Naive thymus-derived CD4-positive, alpha-beta T cell (primary cell): ENCODE measurements around the gene GPR85. TPM values are rescaled to one million over a fixed set of nuclear protein-coding genes. Genes with fewer than 3 reads are reported as not detected.
"Not testable (repeated sequence)": the region's sequence is repeated elsewhere in the genome, so short reads cannot be mapped to it uniquely, and the experiment has no call there.

ENCODE experiments used
- ATAC-seq: fragments of 150-1000 bp; cut with Tn5 transposase; 2 replicates; pipeline ENCODE4 v1.10.0; 2021; ENCODE audit warnings: mild to moderate bottlenecking, moderate library complexity
- CTCF ChIA-PET: fragments of 350-600 bp; sonication (Branson Sonifier 250); formaldehyde crosslinking; loops from one replicate; lab custom pipeline; 2021; ENCODE audit warnings: antibody characterized with exemption; lab: Charles Lee
- POLR2A ChIA-PET: fragments of 350-600 bp; sonication (Branson Sonifier 250); formaldehyde crosslinking; loops from one replicate; lab custom pipeline; 2021; ENCODE audit warnings: antibody characterized with exemption, inconsistent platforms; lab: Charles Lee
- DNase-seq, 9 donors: peaks; one replicate each; pipeline versions ENCODE4 v3.0.0 to v3.0.0-alpha.2; 2020 to 2022; ENCODE audit warnings: mixed read lengths in 1 of 9
- H3K27ac ChIP-seq: one replicate; pipeline ENCODE4 v1.7.0; 2013; ENCODE audit warnings: mild to moderate bottlenecking, low read depth, low read length, moderate library complexity
- H3K27me3 ChIP-seq, 2 donors: one replicate each; pipeline ENCODE4 v1.7.0; 2013; ENCODE audit warnings: low read length in 2 of 2, mild to moderate bottlenecking in 2 of 2, moderate library complexity in 2 of 2; ENCODE audit not compliant: control insufficient read depth in 2 of 2, insufficient read depth in 2 of 2
- H3K36me3 ChIP-seq, 3 experiments: 1 replicate in 2 of 3; 2 replicates in 1 of 3; pipeline ENCODE4 v1.7.0; 2013; ENCODE audit warnings: low read length in 3 of 3, mild to moderate bottlenecking in 3 of 3, moderate library complexity in 1 of 3; ENCODE audit not compliant: insufficient read depth in 3 of 3, control insufficient read depth in 2 of 3
- H3K4me1 ChIP-seq, 2 donors: one replicate each; pipeline ENCODE4 v1.7.0; 2013; ENCODE audit warnings: low read length in 2 of 2, mild to moderate bottlenecking in 2 of 2, moderate library complexity in 1 of 2; ENCODE audit not compliant: control insufficient read depth in 2 of 2, insufficient read depth in 2 of 2
- H3K4me3 ChIP-seq: 2 replicates; pipeline ENCODE4 v1.7.0; 2013; ENCODE audit warnings: mild to moderate bottlenecking, low read length
- H3K9me3 ChIP-seq, 3 experiments: 1 replicate in 2 of 3; 2 replicates in 1 of 3; pipeline ENCODE4 v1.7.0; 2013; ENCODE audit warnings: low read length in 3 of 3; ENCODE audit not compliant: control insufficient read depth in 2 of 3
- H3K27ac Mint-ChIP-seq, 9 donors: one replicate each; pipeline ENCODE4 v1.8.0; 2020 to 2022; ENCODE audit warnings: mixed read lengths in 9 of 9, mild to moderate bottlenecking in 8 of 9, moderate library complexity in 5 of 9, inconsistent platforms in 2 of 9
- H3K27me3 Mint-ChIP-seq, 5 donors: one replicate each; pipeline ENCODE4 v1.8.0; 2021 to 2022; ENCODE audit warnings: mixed read lengths in 5 of 5, mild to moderate bottlenecking in 1 of 5
- H3K36me3 Mint-ChIP-seq, 5 donors: one replicate each; pipeline ENCODE4 v1.8.0; 2020 to 2022; ENCODE audit warnings: mixed read lengths in 5 of 5, mild to moderate bottlenecking in 3 of 5, inconsistent platforms in 1 of 5
- H3K4me1 Mint-ChIP-seq, 7 donors: one replicate each; pipeline ENCODE4 v1.8.0; 2020 to 2022; ENCODE audit warnings: mixed read lengths in 7 of 7, mild to moderate bottlenecking in 3 of 7, inconsistent platforms in 1 of 7
- H3K4me3 Mint-ChIP-seq, 10 donors: one replicate each; pipeline ENCODE4 v1.8.0; 2020 to 2022; ENCODE audit warnings: mild to moderate bottlenecking in 10 of 10, mixed read lengths in 10 of 10, moderate library complexity in 6 of 10, inconsistent platforms in 2 of 10
- H3K9me3 Mint-ChIP-seq, 11 donors: one replicate each; pipeline ENCODE4 v1.8.0; 2020 to 2022; ENCODE audit warnings: mixed read lengths in 11 of 11, mild to moderate bottlenecking in 4 of 11, inconsistent platforms in 1 of 11, moderate library complexity in 1 of 11
- intact Hi-C, 2 donors: fragments of 100-400 bp; cut with micrococcal nuclease; formaldehyde crosslinking; loops; one replicate each; pipeline ENCODE4 v1.15.1; 2023
- polyA plus RNA-seq, 2 donors: library from polyadenylated mRNA; unstranded; fragments of 300-500 nt; fragmentation: Illumina TruSeq; gene quantifications; one replicate each; pipeline ENCODE4 v1.2.3, GENCODE V29; 2021
- total RNA-seq, 6 experiments: library from RNA in 5 of 6; stranded (reverse) in 5 of 6; gene quantifications; 1 replicate in 5 of 6; 2 replicates in 1 of 6; pipeline ENCODE4 v1.2.3 and lab custom pipeline; 2021 to 2026

GPR85 gene
- total and polyA plus RNA-seq, 7 experiments from 2014 or later = 0.13 TPM; not detected in 6

GRCh38 chr7:113120647-113121046, 34.0 kb upstream of the GPR85 start:
- peaks cover 6 to 23% (median 22%) of the 10 kb centered on the region in 7 donors for H3K4me1 Mint-ChIP-seq
- intact Hi-C loops = loop anchor here in 1 of 2 donors (5.0 kb wide), 1 partner anchor 1558 kb away; the partner anchor contains the start of gene IMMP2L
- peaks cover 0 to 4% (median 3%) of the 10 kb centered on the region in 5 donors for H3K36me3 Mint-ChIP-seq
- no peak for DNase-seq
- Histone ChIP-seq H3K27me3 (no peaks in the 10 kb centered on the region), H3K9me3 (no peaks in the 10 kb centered on the region), H3K4me1 (peaks cover 0 to 6% of the 10 kb centered on the region in 2 donors), H3K27ac (no peak overlapping the region), H3K4me3 (no peak overlapping the region), H3K36me3 (peaks cover 0 to 4% (median 0%) of the 10 kb centered on the region in 3 experiments)
- no peak overlapping the region for H3K4me3 Mint-ChIP-seq
- ChIA-PET CTCF (interaction anchor here (0.7 kb wide), 1 partner anchor 196 kb away, joined by 3 read pairs; no protein-coding TSS in a partner anchor), POLR2A (interaction anchor here (0.7 kb wide), 1 partner anchor 315 kb away, joined by 5 read pairs; no protein-coding TSS in a partner anchor)
- ATAC-seq = no peak
- no peaks in the 10 kb centered on the region for H3K9me3 Mint-ChIP-seq
- peak overlapping the region in 1 of 9 donors; percentile 46 for H3K27ac Mint-ChIP-seq
- H3K27me3 Mint-ChIP-seq = peaks cover 0 to 3% (median 0%) of the 10 kb centered on the region in 5 donors

- Mint-ChIP-seq H3K27ac (peak overlapping the region in 6 of 9 donors; percentile 82 to 99 (median 94)), H3K4me3 (peak overlapping the region; percentile 81 to 99 (median 96)), H3K9me3 (no peaks in the 10 kb centered on the region), H3K36me3 (peaks cover 0 to 9% (median 4%) of the 10 kb centered on the region in 5 donors), H3K27me3 (peaks cover 0 to 3% (median 0%) of the 10 kb centered on the region in 5 donors), H3K4me1 (peaks cover 6 to 30% (median 22%) of the 10 kb centered on the region in 7 donors)
- Histone ChIP-seq H3K27ac (no peak overlapping the region), H3K4me3 (no peak overlapping the region), H3K9me3 (no peaks in the 10 kb centered on the region), H3K27me3 (no peaks in the 10 kb centered on the region), H3K36me3 (peaks cover 0 to 8% (median 0%) of the 10 kb centered on the region in 3 experiments), H3K4me1 (peaks cover 0 to 6% of the 10 kb centered on the region in 2 donors)
- ChIA-PET POLR2A (no interaction called here), CTCF (no interaction called here)
- intact Hi-C loops = loop anchor here (2.0 kb wide), 2 partner anchors 331 to 729 kb away; no protein-coding TSS in a partner anchor
- no peak for DNase-seq
- no peak for ATAC-seq
Measured at GRCh38 chr7:113119429-113119828, 32.8 kb upstream of the GPR85 start.

GRCh38 chr7:113118074-113118959, 31.7 kb upstream of the GPR85 start, which contains the start of gene SMIM30:
Gene SMIM30 (minus strand): TSS chr7:113118554. CDS start chr7:113117578, 976 bp downstream.
- CTCF ChIA-PET = no interaction called here
- H3K27ac Mint-ChIP-seq = peak within 1 kb of the TSS; percentile 82 to 99 (median 94)

DNA sequence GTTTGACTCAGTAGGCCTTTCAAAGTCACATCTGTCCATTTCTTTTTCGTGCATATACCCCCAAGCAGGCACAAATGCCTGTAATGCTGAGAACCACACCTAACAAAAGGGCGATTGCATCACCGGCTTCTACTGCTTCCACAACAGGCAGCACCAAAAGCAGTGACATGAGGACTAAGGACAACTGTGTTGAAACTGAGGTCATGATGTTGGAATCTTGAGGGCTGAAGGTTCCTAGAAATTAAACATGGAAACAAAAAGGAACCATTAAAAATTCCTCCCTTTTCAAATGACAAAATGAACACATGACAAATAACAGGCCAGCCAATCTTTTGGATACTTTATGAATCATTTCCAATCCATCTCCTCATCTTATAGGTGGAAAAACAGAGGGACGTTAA, 30.7 kb upstream of the GPR85 start:
- intact Hi-C loops = not testable (repeated sequence)

More at GRCh38 chr7:113118074-113118959, 31.7 kb upstream of the GPR85 start, which contains the start of gene SMIM30:
- no peaks in the 10 kb centered on the region for H3K9me3 ChIP-seq
- Mint-ChIP-seq H3K9me3 (no peaks in the 10 kb centered on the region), H3K4me3 (peak within 1 kb of the TSS; percentile 81 to 99 (median 96)), H3K36me3 (peaks cover 3 to 19% (median 4%) of the 10 kb centered on the region in 5 donors), H3K4me1 (peaks cover 6 to 32% (median 22%) of the 10 kb centered on the region in 7 donors), H3K27me3 (no peaks in the 10 kb centered on the region)
- peak within 1 kb of the TSS; percentile 75 for H3K4me3 ChIP-seq
- H3K4me1 ChIP-seq = peaks cover 0 to 6% of the 10 kb centered on the region in 2 donors
- H3K27me3 ChIP-seq = no peaks in the 10 kb centered on the region
- peak within 1 kb of the TSS; percentile 80 for H3K27ac ChIP-seq
- peaks cover 0 to 11% (median 0%) of the 10 kb centered on the region in 3 experiments for H3K36me3 ChIP-seq
- intact Hi-C loops = loop anchor here (1.0 to 2.0 kb wide), 8 partner anchors 178 to 1556 kb away; partner anchors contain the start of genes IFRD1 (in 2 of the 2), DOCK4 (in 1 of the 2), IMMP2L (in 1 of the 2) and TMEM168 (in 1 of the 2)
- DNase-seq (peak; percentile 59 to 90 (median 86)), ATAC-seq (peak; percentile 100)
- POLR2A ChIA-PET = interaction anchor here (0.6 to 1.1 kb wide), 2 partner anchors 178 to 668 kb away, joined by 3 read pairs; partner anchors contain the start of gene IFRD1

DNA sequence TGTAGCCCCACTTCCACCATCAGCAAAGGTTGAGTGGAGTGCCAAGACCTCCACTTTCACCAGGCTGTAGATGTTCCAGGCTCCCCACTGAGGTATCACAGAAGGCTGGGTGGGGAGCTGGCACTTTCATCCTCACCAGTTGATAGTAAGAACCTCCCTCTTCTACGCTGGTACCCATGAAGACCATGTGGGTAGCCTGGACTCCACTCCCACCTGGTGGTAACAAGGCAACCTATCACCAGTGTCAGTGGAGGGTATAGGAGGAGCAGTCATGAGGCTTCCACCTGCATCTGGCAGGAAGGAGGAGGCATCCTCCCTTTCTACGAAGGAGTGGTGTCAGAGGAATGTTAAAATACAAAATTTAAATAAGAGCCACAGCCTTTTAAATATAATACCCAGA, 27.3 kb upstream of the GPR85 start:
- ChIA-PET POLR2A (no interaction called here), CTCF (no interaction called here)
- ATAC-seq = no peak
- Histone ChIP-seq H3K4me1 (peaks cover 0 to 6% of the 10 kb centered on the region in 2 donors), H3K27ac (no peak overlapping the region), H3K9me3 (no peaks in the 10 kb centered on the region), H3K4me3 (no peak overlapping the region), H3K27me3 (no peaks in the 10 kb centered on the region), H3K36me3 (peaks cover 0 to 11% (median 0%) of the 10 kb centered on the region in 3 experiments)
- H3K27ac Mint-ChIP-seq = no peak overlapping the region
- no peaks in the 10 kb centered on the region for H3K9me3 Mint-ChIP-seq
- DNase-seq = no peak
- H3K4me1 Mint-ChIP-seq = peaks cover 6 to 27% (median 16%) of the 10 kb centered on the region in 7 donors
- intact Hi-C loops = no loop called here
- H3K27me3 Mint-ChIP-seq = no peaks in the 10 kb centered on the region
- H3K4me3 Mint-ChIP-seq = no peak overlapping the region
- peaks cover 4 to 22% (median 11%) of the 10 kb centered on the region in 5 donors for H3K36me3 Mint-ChIP-seq

More for the DNA sequence above, 30.7 kb upstream of the GPR85 start:
- Mint-ChIP-seq H3K4me3 (peak overlapping the region; percentile 47 to 99 (median 86)), H3K27ac (peak overlapping the region in 1 of 9 donors; percentile 33), H3K36me3 (peaks cover 3 to 22% (median 4%) of the 10 kb centered on the region in 5 donors), H3K4me1 (peaks cover 6 to 32% (median 22%) of the 10 kb centered on the region in 7 donors)
- POLR2A ChIA-PET = interaction anchor here (1.1 kb wide), 1 partner anchor 667 kb away, joined by 3 read pairs; the partner anchor contains the start of gene IFRD1
- ATAC-seq, H3K4me3 ChIP-seq, H3K27me3 ChIP-seq, H3K27ac ChIP-seq, H3K9me3 ChIP-seq, CTCF ChIA-PET, H3K9me3 Mint-ChIP-seq, DNase-seq, H3K27me3 Mint-ChIP-seq, H3K4me1 ChIP-seq: not testable (repeated sequence)
- H3K36me3 ChIP-seq = peaks cover 0 to 11% (median 0%) of the 10 kb centered on the region in 3 experiments

DNA sequence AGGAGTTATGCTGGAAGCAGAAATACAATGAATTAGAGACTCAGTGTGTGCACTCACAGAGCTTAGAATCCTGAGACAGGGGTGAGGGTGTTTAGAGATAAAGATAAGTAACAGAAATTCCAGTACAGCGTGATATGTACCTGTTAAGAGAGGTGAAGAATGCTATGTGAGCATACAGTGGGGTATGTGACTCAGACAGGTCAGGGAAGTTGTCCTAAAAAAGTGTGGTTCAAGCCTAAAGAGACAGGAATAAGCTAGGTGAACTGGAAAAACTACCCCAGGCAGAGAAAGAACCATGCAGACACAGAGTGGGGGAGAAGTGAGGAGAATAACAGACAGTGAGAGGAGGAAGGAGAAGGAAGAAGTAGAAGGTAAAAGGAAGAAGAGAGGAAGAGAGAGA, 23.1 kb upstream of the GPR85 start:
- ATAC-seq (no peak), DNase-seq (no peak)
- H3K27me3 ChIP-seq = no peaks in the 10 kb centered on the region
- peaks cover 0 to 3% (median 0%) of the 10 kb centered on the region in 3 experiments for H3K36me3 ChIP-seq
- Mint-ChIP-seq H3K27me3 (peaks cover 0 to under 1% (median 0%) of the 10 kb centered on the region in 5 donors), H3K27ac (no peak overlapping the region), H3K4me3 (no peak overlapping the region), H3K4me1 (peaks cover 0 to 4% (median 0%) of the 10 kb centered on the region in 7 donors), H3K9me3 (no peaks in the 10 kb centered on the region), H3K36me3 (peaks cover 0 to 16% (median 8%) of the 10 kb centered on the region in 5 donors)
- H3K9me3 ChIP-seq = no peaks in the 10 kb centered on the region
- H3K4me3 ChIP-seq = no peak overlapping the region
- no peak overlapping the region for H3K27ac ChIP-seq
- no peaks in the 10 kb centered on the region for H3K4me1 ChIP-seq
- CTCF ChIA-PET = no interaction called here
- POLR2A ChIA-PET = no interaction called here
- intact Hi-C loops = no loop called here
